MCF 10A (cell line): Measurements from ENCODE around the gene TCF4. TPM values are rescaled to one million over a fixed set of nuclear protein-coding genes. Genes with fewer than 3 reads are reported as not detected.

Experiments used
- BruUV-seq: library from RNA; stranded (reverse); fragments of 400-500 nt; replicated peaks from 2 replicates; lab custom pipeline; 2021; lab: Mats Ljungman, UMichigan
- CTCF ChIA-PET: fragments of 300-600 bp; sonication (Branson Sonifier 250); formaldehyde crosslinking; extraction: SDS; loops from one replicate; lab custom pipeline; 2021; ENCODE audit warnings: antibody characterized with exemption, inconsistent platforms; lab: Yijun Ruan, JAX
- POLR2A ChIA-PET: fragments of 300-600, 350-650 bp; sonication (Branson Sonifier 250); formaldehyde crosslinking; extraction: SDS; loops from one replicate; lab custom pipeline; 2020; ENCODE audit warnings: antibody characterized with exemption, inconsistent platforms; lab: Yijun Ruan, JAX
- DNase-seq: peaks from one replicate; pipeline ENCODE4 v3.0.0-alpha.2; 2018; ENCODE audit not compliant: unreplicated experiment
- H3K27ac Mint-ChIP-seq: one replicate; pipeline ENCODE4 v1.8.0; 2022; ENCODE audit warnings: mild to moderate bottlenecking, low read depth, mixed read lengths; ENCODE audit not compliant: unreplicated experiment
- H3K27me3 Mint-ChIP-seq: one replicate; pipeline ENCODE4 v1.8.0; 2022; ENCODE audit warnings: mixed read lengths; ENCODE audit not compliant: insufficient read depth, unreplicated experiment
- H3K36me3 Mint-ChIP-seq: one replicate; pipeline ENCODE4 v1.8.0; 2022; ENCODE audit warnings: mild to moderate bottlenecking, moderate library complexity, mixed read lengths; ENCODE audit not compliant: insufficient read depth, unreplicated experiment
- H3K4me1 Mint-ChIP-seq: one replicate; pipeline ENCODE4 v1.8.0; 2022; ENCODE audit warnings: mixed read lengths; ENCODE audit not compliant: insufficient read depth, unreplicated experiment
- H3K4me3 Mint-ChIP-seq: one replicate; pipeline ENCODE4 v1.8.0; 2022; ENCODE audit warnings: mild to moderate bottlenecking, moderate library complexity, mixed read lengths; ENCODE audit not compliant: unreplicated experiment
- H3K9me3 Mint-ChIP-seq: one replicate; pipeline ENCODE4 v1.8.0; 2022; ENCODE audit warnings: mixed read lengths; ENCODE audit not compliant: unreplicated experiment
- CTCF ChIP-seq: fragments of 200-600 bp; IDR thresholded peaks from one replicate; pipeline ENCODE4 v1.8.0; 2022; ENCODE audit warnings: antibody characterized with exemption, mild to moderate bottlenecking; ENCODE audit not compliant: unreplicated experiment
- intact Hi-C: fragments of 100-400 bp; cut with micrococcal nuclease; formaldehyde crosslinking; loops from 2 replicates; pipeline ENCODE4 v1.14.1; 2022
- total RNA-seq: library from RNA; stranded (reverse); gene quantifications from 2 replicates; pipeline ENCODE4 v1.2.3, GENCODE V29; 2022

Gene TCF4
- total RNA-seq, 1 experiment from 2014 or later: 6.2 TPM

GRCh38 chr18:55425698-55426097 lies 162.3 kb downstream of the TCF4 start:
- H3K4me1 Mint-ChIP-seq: no peaks in the 10 kb centered on the region
- POLR2A ChIA-PET: interaction anchor here (0.6 kb wide), 1 partner anchor 623 kb away, joined by 3 read pairs; no protein-coding TSS in a partner anchor
- H3K27me3 Mint-ChIP-seq: no peaks in the 10 kb centered on the region
- H3K9me3 Mint-ChIP-seq: no peaks in the 10 kb centered on the region
- intact Hi-C loops: loop anchor here (5.0 kb wide), 1 partner anchor 288 kb away; no protein-coding TSS in a partner anchor
- CTCF ChIA-PET: interaction anchor here (2.0 kb wide), 1 partner anchor 10 kb away, joined by 10 read pairs; no protein-coding TSS in a partner anchor
- no peak overlapping the region for H3K27ac Mint-ChIP-seq
- no peak overlapping the region for H3K4me3 Mint-ChIP-seq
- H3K36me3 Mint-ChIP-seq: no peaks in the 10 kb centered on the region
- BruUV-seq: no TSS peak
- TF ChIP-seq CTCF: no peak
- no peak for DNase-seq

GRCh38 chr18:55422456-55423180 lies 165.4 kb downstream of the TCF4 start:
- BruUV-seq: no TSS peak
- Mint-ChIP-seq H3K27me3 (no peaks in the 10 kb centered on the region), H3K4me3 (no peak overlapping the region), H3K9me3 (no peaks in the 10 kb centered on the region), H3K4me1 (no peaks in the 10 kb centered on the region), H3K36me3 (no peaks in the 10 kb centered on the region), H3K27ac (no peak overlapping the region)
- DNase-seq: no peak
- intact Hi-C loops: no loop called here
- POLR2A ChIA-PET: interaction anchor here (0.7 kb wide), 1 partner anchor 158 kb away, joined by 3 read pairs; no protein-coding TSS in a partner anchor
- TF ChIP-seq CTCF: no peak
- CTCF ChIA-PET: interaction anchor here (0.7 to 1.2 kb wide), 2 partner anchors 7 to 430 kb away, joined by 4 to 7 read pairs; no protein-coding TSS in a partner anchor

- TF ChIP-seq CTCF: no peak
- DNase-seq: no peak
- Mint-ChIP-seq H3K4me1 (no peaks in the 10 kb centered on the region), H3K4me3 (no peak overlapping the region), H3K27ac (no peak overlapping the region), H3K9me3 (no peaks in the 10 kb centered on the region), H3K27me3 (no peaks in the 10 kb centered on the region), H3K36me3 (no peaks in the 10 kb centered on the region)
- CTCF ChIA-PET: no interaction called here
- POLR2A ChIA-PET: no interaction called here
- no TSS peak for BruUV-seq
- intact Hi-C loops: no loop called here
These were observed 166.2 kb downstream of the TCF4 start for GRCh38 chr18:55421615-55422419.

DNA sequence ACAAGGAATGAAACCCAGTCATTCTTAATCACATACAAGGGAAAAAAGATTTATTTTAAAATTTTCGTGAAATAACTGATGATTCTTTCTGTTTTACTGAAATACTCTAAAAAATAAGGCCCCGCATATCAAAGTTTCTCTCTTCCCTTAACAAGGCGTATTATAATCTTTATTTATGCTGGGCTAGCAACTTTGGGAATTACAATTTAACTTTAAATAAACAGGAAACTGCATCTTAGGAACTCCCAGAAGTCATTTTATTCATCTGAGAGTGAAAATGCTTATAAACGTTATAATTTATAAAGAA lies 166.7 kb downstream of the TCF4 start:
- Mint-ChIP-seq H3K36me3 (no peaks in the 10 kb centered on the region), H3K9me3 (no peaks in the 10 kb centered on the region), H3K27me3 (no peaks in the 10 kb centered on the region), H3K4me3 (no peak overlapping the region), H3K27ac (no peak overlapping the region), H3K4me1 (no peaks in the 10 kb centered on the region)
- no TSS peak for BruUV-seq
- CTCF ChIA-PET: no interaction called here
- DNase-seq: no peak
- POLR2A ChIA-PET: no interaction called here
- TF ChIP-seq CTCF: no peak
- intact Hi-C loops: no loop called here
